Subcutaneous abdominal adipose tissue (tissue), 5 donors: ENCODE results near the gene CWH43.
A peak's percentile ranks its signal among the peaks of the same experiment; 100 is the strongest.
"Not testable (repeated sequence)": the region's sequence is repeated elsewhere in the genome, so short reads cannot be mapped to it uniquely, and the experiment has no call there.

ENCODE experiments used
- H3K27ac ChIP-seq: one replicate; pipeline ENCODE4 v1.7.0; 2013; ENCODE audit warnings: low read depth, mild to moderate bottlenecking, inconsistent platforms, low read length, moderate library complexity
- H3K27me3 ChIP-seq, 5 donors: one replicate each; pipeline ENCODE4 v1.7.0; 2013; ENCODE audit warnings: low read length in 5 of 5, inconsistent platforms in 1 of 5; ENCODE audit not compliant: control insufficient read depth in 5 of 5, insufficient read depth in 4 of 5
- H3K36me3 ChIP-seq, 5 donors: one replicate each; pipeline ENCODE4 v1.7.0; 2013; ENCODE audit warnings: low read length in 5 of 5; ENCODE audit not compliant: control insufficient read depth in 5 of 5, insufficient read depth in 5 of 5
- H3K4me1 ChIP-seq, 5 donors: one replicate each; pipeline ENCODE4 v1.7.0; 2013; ENCODE audit warnings: low read length in 5 of 5, mild to moderate bottlenecking in 3 of 5, moderate library complexity in 1 of 5; ENCODE audit not compliant: control insufficient read depth in 5 of 5, insufficient read depth in 5 of 5
- H3K4me3 ChIP-seq, 5 donors: one replicate each; pipeline ENCODE4 v1.7.0; 2013; ENCODE audit warnings: low read length in 5 of 5, low read depth in 1 of 5
- H3K9ac ChIP-seq, 5 donors: one replicate each; pipeline ENCODE4 v1.7.0; 2013; ENCODE audit warnings: low read length in 5 of 5, mild to moderate bottlenecking in 4 of 5, moderate library complexity in 3 of 5
- H3K9me3 ChIP-seq, 5 donors: one replicate each; pipeline ENCODE4 v1.7.0; 2013; ENCODE audit warnings: low read length in 5 of 5; ENCODE audit not compliant: control insufficient read depth in 5 of 5
- donor health status: healthy.
- donor health status: healthy.
- donor health status: healthy.
- donor health status: healthy.
- donor health status: healthy.

The CWH43 gene

GRCh38 chr4:49103436-49104136 lies 117.5 kb downstream of the CWH43 start:
- H3K9ac ChIP-seq, H3K4me1 ChIP-seq, H3K27ac ChIP-seq, H3K27me3 ChIP-seq, H3K36me3 ChIP-seq: not testable (repeated sequence)
- Histone ChIP-seq H3K9me3 (peaks cover 16 to 69% (median 57%) of the 10 kb centered on the region in 5 donors), H3K4me3 (peak overlapping the region in 1 of 5 donors; percentile 38)

GRCh38 chr4:49104231-49104930 lies 118.3 kb downstream of the CWH43 start:
- not testable (repeated sequence) for H3K9ac ChIP-seq, H3K4me1 ChIP-seq, H3K36me3 ChIP-seq, H3K27me3 ChIP-seq, H3K27ac ChIP-seq
- peaks cover 13 to 62% (median 51%) of the 10 kb centered on the region in 5 donors for H3K9me3 ChIP-seq
- peak overlapping the region in 4 of 5 donors; percentile 9 to 50 (median 20) for H3K4me3 ChIP-seq

GRCh38 chr4:49105248-49105904 lies 119.3 kb downstream of the CWH43 start:
- H3K4me1 ChIP-seq, H3K36me3 ChIP-seq, H3K27me3 ChIP-seq, H3K9ac ChIP-seq, H3K27ac ChIP-seq: not testable (repeated sequence)
- Histone ChIP-seq H3K4me3 (peak overlapping the region in 3 of 5 donors; percentile 13 to 50 (median 18)), H3K9me3 (peaks cover 8 to 60% (median 42%) of the 10 kb centered on the region in 5 donors)

GRCh38 chr4:49107262-49107661 lies 121.2 kb downstream of the CWH43 start:
- not testable (repeated sequence) for H3K27ac ChIP-seq, H3K4me1 ChIP-seq, H3K27me3 ChIP-seq, H3K36me3 ChIP-seq, H3K9ac ChIP-seq
- peak overlapping the region in 1 of 5 donors; percentile 0 for H3K4me3 ChIP-seq
- H3K9me3 ChIP-seq, result peaks cover 8 to 78% (median 54%) of the 10 kb centered on the region in 5 donors

GRCh38 chr4:49108183-49108978 lies 122.3 kb downstream of the CWH43 start:
- Histone ChIP-seq H3K4me3 (peak overlapping the region in 3 of 5 donors; percentile 0 to 39 (median 2)), H3K9me3 (peaks cover 8 to 75% (median 50%) of the 10 kb centered on the region in 5 donors)
- H3K27ac ChIP-seq, H3K36me3 ChIP-seq, H3K4me1 ChIP-seq, H3K27me3 ChIP-seq, H3K9ac ChIP-seq: not testable (repeated sequence)

- not testable (repeated sequence) for H3K27me3 ChIP-seq, H3K27ac ChIP-seq, H3K4me1 ChIP-seq, H3K36me3 ChIP-seq, H3K9ac ChIP-seq
- H3K4me3 ChIP-seq, result peak overlapping the region in 2 of 5 donors; percentile 4 to 41
- H3K9me3 ChIP-seq, result peaks cover 8 to 73% (median 41%) of the 10 kb centered on the region in 5 donors
Measured at GRCh38 chr4:49109567-49110166, 123.6 kb downstream of the CWH43 start.

GRCh38 chr4:49110579-49110978 lies 124.5 kb downstream of the CWH43 start:
- not testable (repeated sequence) for H3K9ac ChIP-seq, H3K27me3 ChIP-seq, H3K4me1 ChIP-seq, H3K27ac ChIP-seq, H3K36me3 ChIP-seq
- peak overlapping the region in 3 of 5 donors; percentile 8 to 32 (median 18) for H3K4me3 ChIP-seq
- H3K9me3 ChIP-seq, result peaks cover 9 to 71% (median 38%) of the 10 kb centered on the region in 5 donors
